ENCODE results near the gene GNPTAB.
A peak's percentile ranks its signal among the peaks of the same experiment; 100 is the strongest.

The GNPTAB gene

DNA sequence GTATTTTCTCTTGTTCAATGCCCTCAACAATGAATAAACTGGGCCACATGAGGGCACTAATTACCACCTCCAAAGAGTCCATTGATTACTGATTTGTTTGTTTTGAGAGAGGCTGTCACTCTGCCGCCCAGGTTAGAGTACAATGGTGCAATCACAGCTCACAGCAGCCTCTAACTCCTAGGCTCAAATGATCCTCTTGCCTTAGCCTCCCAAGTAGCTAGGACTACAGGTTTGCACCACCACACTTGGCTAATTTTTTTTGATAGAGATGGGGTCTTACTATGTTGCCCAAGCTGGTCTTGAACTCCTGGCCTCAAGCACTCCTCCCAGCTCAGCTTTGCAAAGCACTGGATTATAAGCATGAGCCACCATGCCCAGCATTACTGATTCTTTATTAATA, 63.2 kb downstream of the GNPTAB start:
- H3K27ac Mint-ChIP-seq = peak overlapping the region in 1 of 2 donors; percentile 8
- H3K27me3 Mint-ChIP-seq = no peaks in the 10 kb centered on the region
- peaks cover 0 to 8% of the 10 kb centered on the region in 2 donors for H3K4me1 Mint-ChIP-seq (ENCODE audit: low read depth in 2 of 2)
- H3K9me3 Mint-ChIP-seq = no peaks in the 10 kb centered on the region
- H3K36me3 Mint-ChIP-seq (ENCODE audit: insufficient read depth) = peaks cover 37% of the 10 kb centered on the region
- no peak for DNase-seq
- no peak overlapping the region for H3K4me3 Mint-ChIP-seq
- no peak for ATAC-seq (replicated peaks)

DNA sequence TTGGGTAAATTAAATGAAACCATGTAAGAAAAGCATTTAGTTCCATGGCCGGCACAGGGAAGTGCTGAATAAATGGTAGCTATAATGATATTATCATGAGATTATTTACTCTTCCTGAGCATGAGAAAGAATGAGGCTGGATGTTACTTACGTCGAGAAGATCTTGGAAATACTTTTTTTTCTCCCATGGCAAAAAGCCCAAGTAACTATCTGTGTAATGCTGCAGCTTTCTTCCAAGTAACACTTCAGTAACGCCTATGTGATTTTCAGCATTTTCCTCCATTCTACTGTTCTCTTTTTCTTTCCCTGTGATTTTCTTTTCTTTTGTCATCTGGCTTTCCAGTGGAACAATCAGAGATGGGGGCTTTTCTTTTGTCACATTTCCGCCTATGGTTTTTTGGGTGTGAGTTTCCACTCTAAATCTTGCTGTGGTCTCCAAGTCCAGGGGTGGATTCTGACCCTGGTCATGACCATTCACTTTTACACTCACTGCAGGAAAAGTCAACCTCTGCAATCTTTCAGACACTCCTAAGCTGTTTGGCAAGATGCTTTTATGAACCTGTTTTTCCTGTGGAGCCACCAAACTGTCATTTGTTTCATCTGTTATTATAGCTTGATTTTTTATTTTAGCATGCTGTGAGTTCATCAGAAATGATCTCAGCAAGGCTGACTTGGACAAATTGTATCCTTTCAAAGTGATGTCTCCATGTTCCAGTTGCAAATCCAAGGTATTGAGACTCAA, 66.5 kb downstream of the GNPTAB start:
- H3K4me1 Mint-ChIP-seq (ENCODE audit: low read depth in 2 of 2) = peaks cover 0 to 8% of the 10 kb centered on the region in 2 donors
- H3K9me3 Mint-ChIP-seq = no peaks in the 10 kb centered on the region
- peak overlapping the region in 1 of 2 donors; percentile 85 for H3K27ac Mint-ChIP-seq
- no peak overlapping the region for H3K4me3 Mint-ChIP-seq
- H3K27me3 Mint-ChIP-seq = no peaks in the 10 kb centered on the region
- DNase-seq (no peak), ATAC-seq (replicated peaks) (no peak)
- H3K36me3 Mint-ChIP-seq (ENCODE audit: insufficient read depth) = peaks cover 41% of the 10 kb centered on the region

DNA sequence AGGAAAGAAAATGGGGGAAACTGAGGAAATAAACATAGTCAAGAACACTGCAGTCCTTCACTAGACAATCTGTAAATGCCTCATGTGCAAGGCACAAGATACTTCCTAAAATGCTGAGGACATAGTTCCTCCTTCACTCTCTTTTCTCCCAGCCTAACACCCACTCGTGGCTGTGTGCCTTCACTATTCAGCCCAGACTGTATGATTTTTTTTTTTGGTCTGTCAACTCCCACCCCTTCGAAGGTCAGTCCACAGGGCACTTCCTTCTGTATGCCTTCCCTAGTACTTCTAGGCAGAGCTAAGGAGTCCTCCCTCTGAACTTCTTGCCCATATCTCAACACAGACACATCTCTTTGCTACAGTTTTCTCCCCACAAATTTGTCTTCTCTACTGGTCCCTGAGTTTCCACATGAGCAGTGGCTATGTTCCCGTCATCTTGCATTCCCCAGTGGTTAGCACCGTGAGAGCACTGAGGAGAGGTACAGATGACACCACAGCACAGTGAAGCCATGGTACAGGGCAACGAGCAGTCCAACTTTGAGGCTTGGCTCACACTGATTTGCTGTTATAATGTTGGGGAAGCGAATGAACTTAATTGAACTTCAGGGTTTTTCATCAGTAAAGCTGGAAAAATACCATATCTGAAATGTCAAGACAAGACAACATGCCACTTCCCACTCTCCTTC, 67.4 kb downstream of the GNPTAB start:
- no peak overlapping the region for H3K4me3 Mint-ChIP-seq
- peaks cover 0 to 8% of the 10 kb centered on the region in 2 donors for H3K4me1 Mint-ChIP-seq (ENCODE audit: low read depth in 2 of 2)
- H3K27ac Mint-ChIP-seq = peak overlapping the region in 1 of 2 donors; percentile 85
- H3K27me3 Mint-ChIP-seq = no peaks in the 10 kb centered on the region
- H3K36me3 Mint-ChIP-seq (ENCODE audit: insufficient read depth) = peaks cover 46% of the 10 kb centered on the region
- DNase-seq = no peak
- no peak for ATAC-seq (replicated peaks)
- H3K9me3 Mint-ChIP-seq = no peaks in the 10 kb centered on the region

DNA sequence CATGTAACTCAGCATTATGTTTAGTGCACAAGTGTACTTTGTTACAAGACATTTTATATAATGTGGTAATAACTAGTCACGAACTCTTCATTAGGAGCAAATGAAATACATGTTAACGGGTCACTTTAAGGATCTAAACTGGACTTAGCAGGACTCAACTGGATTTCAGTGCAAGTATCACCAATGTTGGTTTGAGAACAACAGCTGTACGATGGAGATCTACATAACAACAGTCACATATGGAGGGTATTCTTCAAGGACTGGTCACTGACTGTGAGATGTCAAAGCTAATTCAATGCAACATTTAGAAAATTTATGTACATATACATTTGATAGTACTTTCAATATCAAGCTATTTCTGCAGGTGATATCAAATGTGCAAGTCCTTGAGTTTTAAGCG, 69.0 kb downstream of the GNPTAB start:
- Mint-ChIP-seq H3K36me3 (ENCODE audit: insufficient read depth) (peaks cover 50% of the 10 kb centered on the region), H3K4me1 (ENCODE audit: low read depth in 2 of 2) (peaks cover 0 to 8% of the 10 kb centered on the region in 2 donors), H3K27ac (no peak overlapping the region), H3K4me3 (no peak overlapping the region), H3K27me3 (no peaks in the 10 kb centered on the region), H3K9me3 (no peaks in the 10 kb centered on the region)
- DNase-seq = no peak
- no peak for ATAC-seq (replicated peaks)

DNA sequence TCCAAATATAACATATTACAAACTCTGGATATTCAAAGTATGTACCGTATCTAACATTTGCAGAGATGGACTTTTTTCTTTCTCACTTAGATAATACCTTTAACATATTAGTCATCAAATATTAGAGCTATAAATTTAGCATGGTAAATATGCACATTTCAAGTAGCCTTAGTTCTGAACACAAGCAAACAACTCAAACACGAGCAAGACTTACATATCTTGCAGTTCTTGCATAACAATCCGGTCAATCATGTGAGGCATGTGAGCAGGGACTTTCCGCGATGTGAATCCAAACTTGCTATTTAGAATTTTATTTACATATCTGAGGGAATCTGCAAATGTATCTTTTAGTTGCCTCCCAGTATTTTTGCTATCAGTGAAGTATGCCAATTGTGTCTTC, 69.4 kb downstream of the GNPTAB start:
- no peak overlapping the region for H3K4me3 Mint-ChIP-seq
- peaks cover 0 to 8% of the 10 kb centered on the region in 2 donors for H3K4me1 Mint-ChIP-seq (ENCODE audit: low read depth in 2 of 2)
- ATAC-seq (replicated peaks) (no peak), DNase-seq (no peak)
- peaks cover 49% of the 10 kb centered on the region for H3K36me3 Mint-ChIP-seq (ENCODE audit: insufficient read depth)
- no peak overlapping the region for H3K27ac Mint-ChIP-seq
- no peaks in the 10 kb centered on the region for H3K27me3 Mint-ChIP-seq
- H3K9me3 Mint-ChIP-seq = no peaks in the 10 kb centered on the region

DNA sequence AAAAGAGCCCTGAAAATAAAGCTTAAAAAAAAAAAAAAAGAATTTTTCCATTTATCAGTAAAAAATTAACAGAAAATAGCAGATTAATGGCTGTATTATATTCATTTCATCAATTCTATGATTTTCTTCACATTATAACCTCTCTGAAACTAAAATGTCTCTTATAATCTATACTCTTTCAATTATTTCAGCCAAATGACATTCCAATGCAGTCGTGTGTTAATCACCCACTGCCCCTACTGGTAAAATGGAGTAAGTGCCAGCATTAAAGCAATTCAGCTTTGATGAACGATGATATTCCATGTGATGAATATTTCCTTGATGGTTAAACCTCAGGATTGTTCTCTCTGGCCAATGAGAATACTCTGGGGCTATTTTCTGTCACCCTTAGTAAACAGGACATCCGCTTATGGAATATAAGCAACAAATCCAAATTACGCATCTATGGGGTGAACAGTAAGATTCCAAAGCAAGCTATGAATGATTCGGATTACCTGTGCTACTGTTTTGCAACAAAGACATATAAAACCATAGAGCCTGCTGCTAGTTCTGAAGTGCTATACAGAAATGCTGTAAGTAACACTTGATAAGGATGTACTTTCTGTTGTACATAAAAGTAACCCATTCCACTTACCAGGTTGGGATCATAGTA, 71.2 kb downstream of the GNPTAB start:
- peaks cover 0 to 8% of the 10 kb centered on the region in 2 donors for H3K4me1 Mint-ChIP-seq (ENCODE audit: low read depth in 2 of 2)
- H3K27ac Mint-ChIP-seq = no peak overlapping the region
- H3K4me3 Mint-ChIP-seq = no peak overlapping the region
- ATAC-seq (replicated peaks) (peak; percentile 72), DNase-seq (peak in 1 of 3 experiments; percentile 6)
- no peaks in the 10 kb centered on the region for H3K9me3 Mint-ChIP-seq
- H3K27me3 Mint-ChIP-seq = no peaks in the 10 kb centered on the region
- H3K36me3 Mint-ChIP-seq (ENCODE audit: insufficient read depth) = peaks cover 51% of the 10 kb centered on the region

DNA sequence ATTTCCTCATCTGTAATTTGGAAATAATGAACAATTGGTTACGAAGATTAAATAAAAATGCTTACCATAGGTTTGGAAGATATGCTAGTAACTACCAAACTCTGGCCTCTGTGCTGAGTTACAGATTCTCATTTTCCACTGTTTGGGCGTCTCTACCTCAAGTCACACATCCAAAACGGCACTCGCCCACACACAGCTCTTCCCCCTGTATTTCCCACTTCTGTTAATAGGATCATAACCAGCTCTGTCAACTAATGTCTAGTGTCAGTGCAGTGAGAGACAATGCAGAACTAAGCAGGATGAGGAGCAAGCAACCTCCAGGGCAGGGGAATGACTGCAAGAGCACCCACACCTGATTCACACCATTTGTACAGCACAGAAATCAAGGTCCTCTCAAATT, 80.6 kb downstream of the GNPTAB start:
- no peak for DNase-seq
- Mint-ChIP-seq H3K27me3 (no peaks in the 10 kb centered on the region), H3K36me3 (ENCODE audit: insufficient read depth) (peaks cover 51% of the 10 kb centered on the region), H3K4me1 (ENCODE audit: low read depth in 2 of 2) (no peaks in the 10 kb centered on the region), H3K9me3 (no peaks in the 10 kb centered on the region), H3K4me3 (no peak overlapping the region), H3K27ac (peak overlapping the region in 1 of 2 donors; percentile 0)
- no peak for ATAC-seq (replicated peaks)

DNA sequence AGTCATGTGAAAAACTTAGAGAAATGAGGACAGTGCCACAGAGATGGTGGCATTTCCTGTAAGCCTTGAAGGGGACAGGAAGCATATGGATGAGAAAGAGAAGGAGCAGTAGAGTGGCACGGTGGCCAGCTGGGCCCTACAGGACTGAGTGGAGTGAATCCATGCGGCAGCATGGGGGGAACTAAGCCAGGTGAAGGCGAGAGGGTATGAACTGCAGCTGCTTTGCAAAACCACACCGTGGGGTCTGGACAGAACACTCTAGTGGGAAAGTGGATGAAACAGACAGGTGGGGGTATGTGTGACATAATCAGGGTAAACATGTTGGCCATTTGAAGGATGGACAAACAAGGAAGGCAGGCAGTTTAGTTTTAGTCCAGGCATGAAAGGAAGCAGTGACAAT, 81.1 kb downstream of the GNPTAB start:
- H3K4me1 Mint-ChIP-seq (ENCODE audit: low read depth in 2 of 2) = peaks cover 0 to 2% of the 10 kb centered on the region in 2 donors
- no peak for DNase-seq
- no peak overlapping the region for H3K4me3 Mint-ChIP-seq
- peaks cover 52% of the 10 kb centered on the region for H3K36me3 Mint-ChIP-seq (ENCODE audit: insufficient read depth)
- no peak for ATAC-seq (replicated peaks)
- H3K27me3 Mint-ChIP-seq = no peaks in the 10 kb centered on the region
- peak overlapping the region in 1 of 2 donors; percentile 66 for H3K27ac Mint-ChIP-seq
- H3K9me3 Mint-ChIP-seq = no peaks in the 10 kb centered on the region

DNA sequence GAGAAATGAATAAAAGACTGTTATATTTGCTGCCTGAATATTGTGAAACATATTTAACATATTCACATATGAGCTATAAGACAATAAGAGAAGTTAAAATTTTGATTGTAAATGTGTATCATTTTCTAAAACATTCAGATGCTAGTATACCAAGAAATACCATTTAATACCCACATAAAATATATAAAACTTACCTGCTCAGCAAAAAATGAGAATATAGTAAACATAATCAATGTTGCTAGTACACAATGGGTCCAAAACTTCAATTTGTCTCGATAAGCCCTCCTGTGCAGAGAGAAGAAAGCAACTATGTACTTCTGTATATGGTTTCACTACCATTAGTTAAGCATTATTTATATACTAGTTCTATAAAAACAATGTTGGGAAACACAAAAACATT, 81.9 kb downstream of the GNPTAB start:
- ATAC-seq (replicated peaks) = no peak
- DNase-seq = no peak
- Mint-ChIP-seq H3K4me1 (ENCODE audit: low read depth in 2 of 2) (peaks cover 6 to 9% of the 10 kb centered on the region in 2 donors), H3K4me3 (no peak overlapping the region), H3K36me3 (ENCODE audit: insufficient read depth) (peaks cover 44% of the 10 kb centered on the region), H3K9me3 (no peaks in the 10 kb centered on the region), H3K27me3 (no peaks in the 10 kb centered on the region), H3K27ac (peak overlapping the region in 1 of 2 donors; percentile 66)

DNA sequence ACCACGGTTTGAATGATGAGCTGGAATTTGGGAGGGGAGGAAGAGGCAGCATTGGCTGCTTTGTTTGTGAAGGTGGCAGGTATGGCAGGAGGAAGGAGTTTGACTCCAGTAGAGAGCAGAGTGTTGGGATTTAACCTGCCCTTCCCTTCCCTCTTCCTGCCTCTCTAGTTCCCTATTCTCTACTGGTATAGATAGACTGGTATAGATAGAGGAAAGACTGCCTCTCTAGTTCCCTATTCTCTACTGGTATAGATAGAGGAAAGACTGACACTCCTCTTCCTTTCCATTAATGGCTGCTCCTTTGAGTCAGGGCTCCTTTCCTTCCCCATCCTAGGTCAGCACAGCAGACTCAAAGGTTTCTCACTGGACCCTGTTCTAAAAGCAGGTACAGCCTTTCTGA, 83.1 kb downstream of the GNPTAB start:
- DNase-seq = no peak
- peaks cover 14 to 18% of the 10 kb centered on the region in 2 donors for H3K4me1 Mint-ChIP-seq (ENCODE audit: low read depth in 2 of 2)
- ATAC-seq (replicated peaks) = no peak
- H3K9me3 Mint-ChIP-seq = no peaks in the 10 kb centered on the region
- no peaks in the 10 kb centered on the region for H3K27me3 Mint-ChIP-seq
- no peak overlapping the region for H3K4me3 Mint-ChIP-seq
- peaks cover 42% of the 10 kb centered on the region for H3K36me3 Mint-ChIP-seq (ENCODE audit: insufficient read depth)
- peak overlapping the region; percentile 4 to 66 for H3K27ac Mint-ChIP-seq

DNA sequence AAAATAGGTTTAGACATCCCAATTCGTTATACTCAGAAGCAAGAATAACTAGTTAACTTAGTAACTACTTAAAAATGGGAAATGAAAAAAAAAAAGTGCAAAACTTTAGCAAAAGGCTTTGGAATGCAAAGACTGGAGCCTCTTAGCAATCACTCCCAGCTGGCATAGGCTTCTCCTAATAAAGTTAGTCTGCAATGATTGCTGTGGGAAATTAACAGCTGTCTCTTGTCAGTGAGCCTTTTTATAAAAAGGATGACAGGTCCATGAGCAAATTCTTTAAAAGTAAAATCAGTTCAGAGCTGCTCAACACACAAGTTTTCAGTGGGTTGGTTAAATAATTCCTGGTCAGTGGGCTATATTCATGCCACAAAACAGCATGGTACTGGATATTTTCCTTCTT, 84.1 kb downstream of the GNPTAB start:
- H3K36me3 Mint-ChIP-seq (ENCODE audit: insufficient read depth) = peaks cover 34% of the 10 kb centered on the region
- H3K4me3 Mint-ChIP-seq = no peak overlapping the region
- peak overlapping the region; percentile 4 to 66 for H3K27ac Mint-ChIP-seq
- H3K9me3 Mint-ChIP-seq = no peaks in the 10 kb centered on the region
- DNase-seq (no peak), ATAC-seq (replicated peaks) (no peak)
- H3K27me3 Mint-ChIP-seq = no peaks in the 10 kb centered on the region
- H3K4me1 Mint-ChIP-seq (ENCODE audit: low read depth in 2 of 2) = peaks cover 16 to 22% of the 10 kb centered on the region in 2 donors

DNA sequence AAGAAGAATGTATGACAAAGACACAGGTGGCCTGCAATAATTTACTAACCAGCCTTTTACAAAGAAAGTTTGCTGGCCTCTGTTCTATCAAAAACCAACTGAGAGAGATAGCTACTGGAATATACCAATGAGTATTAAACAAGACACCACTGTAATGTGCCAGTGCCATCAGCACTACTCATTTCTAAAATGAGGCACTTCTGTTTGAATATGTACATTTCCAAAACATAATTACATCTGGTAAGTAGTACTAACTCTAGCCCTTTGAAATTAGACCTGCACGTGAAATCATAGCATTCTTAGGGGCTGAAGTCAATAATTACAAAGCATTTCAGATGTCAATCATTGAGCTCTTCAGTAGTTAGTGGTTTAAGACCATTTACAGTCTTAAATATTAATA, 84.6 kb downstream of the GNPTAB start:
- Mint-ChIP-seq H3K36me3 (ENCODE audit: insufficient read depth) (peaks cover 29% of the 10 kb centered on the region), H3K4me1 (ENCODE audit: low read depth in 2 of 2) (peaks cover 16 to 22% of the 10 kb centered on the region in 2 donors)

DNA sequence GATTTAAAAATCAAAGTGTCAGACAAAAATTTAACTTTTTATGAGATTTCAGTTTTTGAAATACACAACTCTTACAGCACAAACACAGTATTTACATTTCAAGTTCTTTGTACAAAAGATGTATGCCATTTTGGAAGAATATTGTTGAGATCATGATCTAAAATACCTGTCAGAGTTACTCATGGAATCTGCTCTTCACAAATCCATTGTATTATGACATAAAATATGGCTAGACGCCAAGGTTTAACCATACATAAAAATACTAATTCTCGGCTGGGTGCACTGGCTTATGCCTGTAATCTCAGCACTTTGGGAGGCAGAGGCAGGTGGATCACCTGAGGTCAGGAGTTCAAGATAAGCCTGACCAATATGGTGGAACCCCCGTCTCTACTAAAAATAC, 85.3 kb downstream of the GNPTAB start:
- H3K27me3 Mint-ChIP-seq = no peaks in the 10 kb centered on the region
- H3K4me3 Mint-ChIP-seq = no peak overlapping the region
- ATAC-seq (replicated peaks) (no peak), DNase-seq (no peak)
- H3K4me1 Mint-ChIP-seq (ENCODE audit: low read depth in 2 of 2) = peaks cover 16 to 22% of the 10 kb centered on the region in 2 donors
- no peaks in the 10 kb centered on the region for H3K9me3 Mint-ChIP-seq
- peaks cover 29% of the 10 kb centered on the region for H3K36me3 Mint-ChIP-seq (ENCODE audit: insufficient read depth)
- H3K27ac Mint-ChIP-seq = peak overlapping the region in 1 of 2 donors; percentile 73

More for the DNA sequence above, 84.6 kb downstream of the GNPTAB start:
- no peak for DNase-seq
- H3K27me3 Mint-ChIP-seq = no peaks in the 10 kb centered on the region
- H3K4me3 Mint-ChIP-seq = no peak overlapping the region
- no peaks in the 10 kb centered on the region for H3K9me3 Mint-ChIP-seq
- ATAC-seq (replicated peaks) = no peak
- peak overlapping the region in 1 of 2 donors; percentile 73 for H3K27ac Mint-ChIP-seq

All from effector memory CD8-positive, alpha-beta T cell (primary cell).